ENCODE measurements around the gene POLR3K.

- no peak for TF ChIP-seq CTCF (IDR thresholded peaks at IDR 0.05)
- TF ChIP-seq POLR2A (IDR thresholded peaks at IDR 0.05): no peak
- no peak for TF ChIP-seq POLR2AphosphoS5 (IDR thresholded peaks at IDR 0.05; ENCODE audit: insufficient read depth in 1 of 2, low read depth in 1 of 2)
Measured at GRCh38 chr16:55571-56136, 2.2 kb upstream of the POLR3K start.

Measured in vagina (tissue), 2 donors.